Tibial nerve (tissue), 4 donors: ENCODE data around the gene ARHGAP26. TPM values are rescaled to one million over a fixed set of nuclear protein-coding genes. Genes with fewer than 3 reads are reported as not detected.
A peak's percentile ranks its signal among the peaks of the same experiment; 100 is the strongest.

Source experiments
- DNase-seq, 2 donors: peaks; one replicate each; pipeline ENCODE4 v3.0.0-alpha.2; 2019; ENCODE audit warnings: low spot score in 2 of 2
- H3K27ac ChIP-seq, 4 donors: fragments of 200-600 bp; sonication (generic) in 3 of 4; one replicate each; pipeline ENCODE4 v1.5.1; 2017 to 2019; ENCODE audit warnings: mild to moderate bottlenecking in 1 of 4
- H3K27me3 ChIP-seq, 2 donors: fragments of 200-600 bp; sonication (generic) in 1 of 2; one replicate each; pipeline versions ENCODE4 v1.5.1 to v1.6.0; 2017 to 2019
- H3K36me3 ChIP-seq, 3 donors: fragments of 200-600 bp; sonication (generic); one replicate each; pipeline ENCODE4 v1.5.1; 2018 to 2019
- H3K4me1 ChIP-seq, 4 donors: fragments of 200-600 bp; sonication (generic) in 3 of 4; one replicate each; pipeline ENCODE4 v1.5.1; 2017 to 2019
- H3K4me3 ChIP-seq, 4 donors: fragments of 200-600 bp; sonication (generic) in 3 of 4; one replicate each; pipeline ENCODE4 v1.5.1; 2017 to 2019; ENCODE audit warnings: mild to moderate bottlenecking in 1 of 4, moderate library complexity in 1 of 4
- H3K9me3 ChIP-seq, 4 donors: fragments of 200-600 bp; sonication (generic) in 3 of 4; one replicate each; pipeline ENCODE4 v1.5.1; 2017 to 2019
- EP300 ChIP-seq, 2 donors: sonication (generic); formaldehyde crosslinking; IDR thresholded peaks; one replicate each; pipeline ENCODE4 v1.6.1; 2017; ENCODE audit warnings: antibody characterized with exemption in 2 of 2, mild to moderate bottlenecking in 1 of 2
- POLR2A ChIP-seq, 2 donors: fragments of 450-650 bp; IDR thresholded peaks; one replicate each; pipeline ENCODE4 v1.6.1; 2017; ENCODE audit warnings: antibody characterized with exemption in 2 of 2, mild to moderate bottlenecking in 2 of 2, moderate library complexity in 2 of 2
- WGBS, 2 donors: methylation state at CpG; one replicate each; pipeline ENCODE4 v1.1.5; 2018; 5-methylcytosine and 5-hydroxymethylcytosine counted together
- total RNA-seq, 4 donors: library from RNA; depleted of rRNA; stranded (reverse); fragments of >200 nt; gene quantifications; one replicate each; pipeline ENCODE4 v1.1.0, GENCODE V29; 2016
- TF ChIP-seq, protein P1 (sequence below), 5 experiments: fragments of 200-600 bp in 3 of 5; fragments of 450-650 bp in 2 of 5; sonication (generic) in 3 of 5; IDR thresholded peaks; one replicate each; pipeline ENCODE4 v1.5.1; 2016 to 2019; ENCODE audit warnings: antibody characterized with exemption in 5 of 5, mild to moderate bottlenecking in 3 of 5, moderate library complexity in 2 of 5

Gene ARHGAP26
- total RNA-seq, 4 donors from 2014 or later: 33.7 to 77.8 (median 57.8) TPM

DNA sequence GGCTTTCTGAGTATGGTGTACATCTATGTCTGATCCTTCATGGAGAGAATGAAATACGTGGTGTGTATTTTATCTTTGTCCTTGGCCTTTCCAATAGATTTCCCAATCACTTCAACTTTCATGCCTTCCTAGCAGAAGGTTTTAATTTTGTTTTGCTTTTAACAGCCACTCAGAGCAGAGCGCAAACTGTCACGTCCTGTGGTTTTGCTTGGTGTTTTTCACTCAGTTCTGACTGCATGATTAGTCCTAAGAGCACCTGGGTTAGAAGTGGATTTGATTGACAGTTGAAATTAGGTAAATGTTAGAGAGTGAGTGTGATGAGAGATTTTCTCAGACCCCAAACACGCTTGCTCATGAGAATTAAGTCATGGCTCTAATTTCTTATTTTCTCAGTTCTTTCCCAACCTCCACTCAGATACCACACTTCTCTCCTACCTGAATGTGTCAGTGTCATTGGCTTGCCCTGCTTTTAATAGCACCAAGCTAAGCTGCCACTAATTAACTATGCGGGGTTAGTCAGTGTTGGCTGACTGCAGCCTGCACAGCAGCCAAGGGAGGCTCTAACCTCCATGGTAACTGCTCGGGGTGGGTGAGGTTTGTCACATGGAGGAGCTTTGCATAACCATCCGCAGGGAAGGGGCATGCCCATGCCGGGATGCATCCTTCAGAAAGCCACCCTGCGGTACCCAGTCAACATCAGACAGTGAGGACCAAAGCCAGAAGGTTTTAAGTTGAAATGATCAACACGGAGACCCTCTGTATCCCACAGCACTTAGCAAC lies 459.9 kb downstream of the ARHGAP26 start:
- no peak overlapping the region for H3K4me3 ChIP-seq
- H3K4me1 ChIP-seq: peaks cover 0 to 52% (median 7%) of the 10 kb centered on the region in 4 donors
- H3K27ac ChIP-seq: peak overlapping the region in 3 of 4 donors; percentile 6 to 57 (median 51)
- DNase-seq: no peak
- H3K36me3 ChIP-seq: peaks cover 0 to 2% (median 0%) of the 10 kb centered on the region in 3 donors
- TF ChIP-seq EP300 (IDR thresholded peaks at IDR 0.05): peak in 1 of 2 donors; percentile 32
- TF ChIP-seq, protein P1, sequence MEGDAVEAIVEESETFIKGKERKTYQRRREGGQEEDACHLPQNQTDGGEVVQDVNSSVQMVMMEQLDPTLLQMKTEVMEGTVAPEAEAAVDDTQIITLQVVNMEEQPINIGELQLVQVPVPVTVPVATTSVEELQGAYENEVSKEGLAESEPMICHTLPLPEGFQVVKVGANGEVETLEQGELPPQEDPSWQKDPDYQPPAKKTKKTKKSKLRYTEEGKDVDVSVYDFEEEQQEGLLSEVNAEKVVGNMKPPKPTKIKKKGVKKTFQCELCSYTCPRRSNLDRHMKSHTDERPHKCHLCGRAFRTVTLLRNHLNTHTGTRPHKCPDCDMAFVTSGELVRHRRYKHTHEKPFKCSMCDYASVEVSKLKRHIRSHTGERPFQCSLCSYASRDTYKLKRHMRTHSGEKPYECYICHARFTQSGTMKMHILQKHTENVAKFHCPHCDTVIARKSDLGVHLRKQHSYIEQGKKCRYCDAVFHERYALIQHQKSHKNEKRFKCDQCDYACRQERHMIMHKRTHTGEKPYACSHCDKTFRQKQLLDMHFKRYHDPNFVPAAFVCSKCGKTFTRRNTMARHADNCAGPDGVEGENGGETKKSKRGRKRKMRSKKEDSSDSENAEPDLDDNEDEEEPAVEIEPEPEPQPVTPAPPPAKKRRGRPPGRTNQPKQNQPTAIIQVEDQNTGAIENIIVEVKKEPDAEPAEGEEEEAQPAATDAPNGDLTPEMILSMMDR (IDR thresholded peaks at IDR 0.05): no peak
- no peak for TF ChIP-seq POLR2A (IDR thresholded peaks at IDR 0.05)
- no peaks in the 10 kb centered on the region for H3K9me3 ChIP-seq
- H3K27me3 ChIP-seq: no peaks in the 10 kb centered on the region
- 60 to 66% methylated on average over 10 of the region's 10 CpGs for WGBS, 2 donors

- no peak for DNase-seq
- Histone ChIP-seq H3K4me3 (no peak overlapping the region), H3K9me3 (no peaks in the 10 kb centered on the region), H3K36me3 (no peaks in the 10 kb centered on the region), H3K27me3 (no peaks in the 10 kb centered on the region), H3K4me1 (peaks cover 0 to 54% (median 7%) of the 10 kb centered on the region in 4 donors), H3K27ac (peak overlapping the region in 2 of 4 donors; percentile 23 to 51)
- TF ChIP-seq, protein P1 (IDR thresholded peaks at IDR 0.05): no peak
- TF ChIP-seq POLR2A (IDR thresholded peaks at IDR 0.05) (no peak), EP300 (IDR thresholded peaks at IDR 0.05) (no peak)
- 84 to 85% methylated on average over 6 of the region's 6 CpGs for WGBS, 2 donors
Measured at GRCh38 chr5:143230676-143230996, 460.5 kb downstream of the ARHGAP26 start.

DNA sequence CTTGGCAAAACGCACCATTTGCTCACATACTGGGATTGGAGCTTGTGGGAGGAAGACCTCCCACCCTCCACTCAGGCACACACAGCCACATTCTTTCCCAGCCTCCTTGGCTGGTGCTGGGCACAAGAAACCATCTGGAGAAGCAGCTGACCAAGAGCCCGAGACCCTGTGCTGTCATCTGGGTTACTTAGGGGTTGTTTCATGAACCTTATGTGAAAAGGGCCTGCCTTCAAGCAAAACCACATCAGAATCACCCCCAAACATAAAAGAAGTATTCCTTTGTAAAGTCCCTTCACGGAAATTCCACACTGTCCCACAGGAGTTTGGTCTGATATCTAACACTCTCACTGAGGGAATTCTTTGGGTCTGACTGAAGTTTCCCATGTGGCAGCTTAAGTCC lies 461.2 kb downstream of the ARHGAP26 start:
- no peak for DNase-seq
- 42 to 54% methylated on average over 3 of the region's 3 CpGs for WGBS, 2 donors
- peak overlapping the region in 2 of 4 donors; percentile 18 to 23 for H3K27ac ChIP-seq

DNA sequence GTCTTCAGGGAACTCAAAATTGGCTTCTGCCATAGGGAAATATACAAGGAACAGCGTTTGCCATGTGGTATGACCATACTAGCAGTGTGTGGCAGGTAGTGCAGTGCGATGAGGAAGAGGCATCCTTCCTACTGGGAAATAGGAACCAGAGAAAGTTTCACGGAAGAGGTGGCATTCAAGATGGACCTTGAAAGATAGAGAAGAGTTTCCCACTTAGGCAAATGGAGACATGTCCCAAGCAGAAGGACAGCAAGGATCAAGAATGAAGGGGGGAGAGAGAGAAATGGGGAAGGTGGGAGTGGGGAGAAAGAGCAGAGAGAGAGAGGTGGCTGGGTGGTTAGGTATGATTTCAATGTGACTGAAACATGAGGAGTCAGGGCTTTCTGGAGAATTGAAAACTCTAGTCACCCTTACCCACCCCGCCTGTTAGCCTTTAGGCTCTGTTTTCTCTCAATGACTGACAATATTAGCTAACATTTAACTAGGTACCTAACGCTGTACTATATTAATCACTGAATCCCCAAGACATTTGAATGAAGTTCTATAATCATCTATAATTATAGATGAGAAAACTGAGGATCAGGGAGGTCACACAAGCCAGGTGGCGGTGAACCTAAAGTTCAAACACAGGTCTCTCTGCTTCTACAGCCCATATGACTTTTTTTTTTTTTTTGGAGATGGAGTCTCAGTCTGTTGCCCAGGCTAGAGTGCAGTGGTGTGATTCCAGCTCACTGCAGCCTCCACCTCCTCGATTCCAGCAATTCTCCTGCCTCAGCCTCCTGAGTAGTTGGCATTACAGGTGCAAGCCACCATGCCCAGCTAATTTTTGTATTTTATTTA lies 462.0 kb downstream of the ARHGAP26 start:
- H3K9me3 ChIP-seq: no peaks in the 10 kb centered on the region
- 96 to 98% methylated on average over 7 of the region's 7 CpGs for WGBS, 2 donors
- peaks cover 0 to 54% (median 7%) of the 10 kb centered on the region in 4 donors for H3K4me1 ChIP-seq
- TF ChIP-seq POLR2A (IDR thresholded peaks at IDR 0.05) (no peak), EP300 (IDR thresholded peaks at IDR 0.05) (no peak)
- TF ChIP-seq, protein P1 (IDR thresholded peaks at IDR 0.05): no peak
- H3K36me3 ChIP-seq: no peaks in the 10 kb centered on the region
- no peak for DNase-seq
- no peak overlapping the region for H3K4me3 ChIP-seq
- peak overlapping the region in 1 of 4 donors; percentile 5 for H3K27ac ChIP-seq
- H3K27me3 ChIP-seq: no peaks in the 10 kb centered on the region

More for the DNA sequence above, 461.2 kb downstream of the ARHGAP26 start:
- Histone ChIP-seq H3K4me1 (peaks cover 0 to 54% (median 7%) of the 10 kb centered on the region in 4 donors), H3K27me3 (no peaks in the 10 kb centered on the region), H3K36me3 (no peaks in the 10 kb centered on the region), H3K4me3 (no peak overlapping the region), H3K9me3 (no peaks in the 10 kb centered on the region)
- TF ChIP-seq, protein P1 (IDR thresholded peaks at IDR 0.05): no peak
- TF ChIP-seq POLR2A (IDR thresholded peaks at IDR 0.05) (no peak), EP300 (IDR thresholded peaks at IDR 0.05) (no peak)

GRCh38 chr5:143233031-143233430 lies 462.9 kb downstream of the ARHGAP26 start:
- H3K36me3 ChIP-seq: no peaks in the 10 kb centered on the region
- 49 to 52% methylated on average over 2 of the region's 2 CpGs for WGBS, 2 donors
- no peak for TF ChIP-seq POLR2A (IDR thresholded peaks at IDR 0.05)
- TF ChIP-seq, protein P1 (IDR thresholded peaks at IDR 0.05): no peak
- TF ChIP-seq EP300 (IDR thresholded peaks at IDR 0.05): no peak
- H3K27ac ChIP-seq: no peak overlapping the region
- H3K27me3 ChIP-seq: no peaks in the 10 kb centered on the region
- DNase-seq: no peak
- H3K9me3 ChIP-seq: no peaks in the 10 kb centered on the region
- H3K4me3 ChIP-seq: no peak overlapping the region
- peaks cover 0 to 48% (median 7%) of the 10 kb centered on the region in 4 donors for H3K4me1 ChIP-seq
